Thoracic aorta (tissue), 2 donors: Measurements from ENCODE around the gene PTPRS. TPM values are rescaled to one million over a fixed set of nuclear protein-coding genes. Genes with fewer than 3 reads are reported as not detected.
"Not testable (repeated sequence)": the region's sequence is repeated elsewhere in the genome, so short reads cannot be mapped to it uniquely, and the experiment has no call there.

Experiments
- ATAC-seq: fragments of 150-250 bp; one replicate; pipeline ENCODE4 v1.8.0; 2017; ENCODE audit warnings: low read depth; ENCODE audit not compliant: insufficient number of reproducible peaks, low FRiP score
- DNase-seq: peaks from one replicate; pipeline ENCODE4 v3.0.0-alpha.2; 2020; ENCODE audit warnings: low spot score
- H3K27ac ChIP-seq, 2 donors: fragments of 200-600 bp; sonication (generic); 1 replicate in 1 of 2; 2 replicates in 1 of 2; pipeline ENCODE4 v1.5.1; 2016; ENCODE audit warnings: mild to moderate bottlenecking in 2 of 2, moderate library complexity in 2 of 2
- H3K27me3 ChIP-seq: fragments of 200-600 bp; sonication (generic); replicated peaks from 2 replicates; pipeline ENCODE4 v1.6.0; 2016; ENCODE audit warnings: mild to moderate bottlenecking; ENCODE audit not compliant: insufficient read depth
- H3K36me3 ChIP-seq: fragments of 200-600 bp; sonication (generic); one replicate; pipeline ENCODE4 v1.5.1; 2016
- H3K4me1 ChIP-seq, 2 donors: fragments of 200-600 bp; sonication (generic); 1 replicate in 1 of 2; 2 replicates in 1 of 2; pipeline versions ENCODE4 v1.5.1 to v1.6.0; 2016; ENCODE audit warnings: low read depth in 2 of 2, mild to moderate bottlenecking in 1 of 2; ENCODE audit not compliant: control insufficient read depth in 1 of 2
- H3K4me3 ChIP-seq: fragments of 200-600 bp; sonication (generic); 2 replicates; pipeline ENCODE4 v1.5.1; 2016; ENCODE audit warnings: mild to moderate bottlenecking
- H3K9me3 ChIP-seq: fragments of 200-600 bp; sonication (generic); 2 replicates; pipeline ENCODE4 v1.5.1; 2016
- total RNA-seq, 2 donors: library from RNA; depleted of rRNA; stranded (reverse); fragments of >200 nt; gene quantifications; one replicate each; pipeline versions ENCODE4 v1.1.0 to v1.2.3, GENCODE V29; 2016
- TF ChIP-seq, protein P1 (sequence below): fragments of 200-600 bp; sonication (generic); IDR thresholded peaks from one replicate; pipeline ENCODE4 v1.5.1; 2019; ENCODE audit warnings: antibody characterized with exemption

Gene PTPRS
- total RNA-seq, 2 donors from 2014 or later = 272 to 356 TPM

DNA sequence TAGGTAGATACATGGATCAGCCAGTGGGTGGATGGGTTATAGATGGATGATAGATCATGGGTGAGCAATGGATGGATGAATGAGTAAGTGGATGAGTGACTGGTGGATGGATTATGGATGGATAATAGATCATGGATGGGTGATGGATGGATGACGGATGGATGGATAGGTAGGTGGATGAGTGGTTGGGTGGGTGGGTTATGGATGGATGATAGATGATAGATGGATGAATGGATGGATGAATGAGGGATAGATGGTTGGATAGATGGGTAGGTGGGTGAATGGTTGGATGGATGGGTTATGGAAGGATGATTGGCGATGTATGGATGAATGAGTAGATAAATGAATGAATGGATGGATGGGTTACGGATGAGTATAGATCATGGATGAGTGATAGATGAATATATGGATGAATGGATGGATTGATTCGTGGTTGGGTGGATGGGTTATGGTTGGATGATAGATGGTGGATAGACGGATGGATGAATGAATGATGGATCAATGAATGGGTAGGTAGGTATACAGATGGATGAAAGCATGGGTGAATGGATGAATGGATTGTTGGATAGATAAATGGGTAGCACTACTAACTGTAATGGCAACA lies 27.0 kb upstream of the PTPRS start:
- Histone ChIP-seq H3K27ac (no peak overlapping the region), H3K27me3 (no peaks in the 10 kb centered on the region), H3K4me3 (no peak overlapping the region), H3K9me3 (no peaks in the 10 kb centered on the region), H3K4me1 (no peaks in the 10 kb centered on the region), H3K36me3 (no peaks in the 10 kb centered on the region)
- TF ChIP-seq, protein P1, sequence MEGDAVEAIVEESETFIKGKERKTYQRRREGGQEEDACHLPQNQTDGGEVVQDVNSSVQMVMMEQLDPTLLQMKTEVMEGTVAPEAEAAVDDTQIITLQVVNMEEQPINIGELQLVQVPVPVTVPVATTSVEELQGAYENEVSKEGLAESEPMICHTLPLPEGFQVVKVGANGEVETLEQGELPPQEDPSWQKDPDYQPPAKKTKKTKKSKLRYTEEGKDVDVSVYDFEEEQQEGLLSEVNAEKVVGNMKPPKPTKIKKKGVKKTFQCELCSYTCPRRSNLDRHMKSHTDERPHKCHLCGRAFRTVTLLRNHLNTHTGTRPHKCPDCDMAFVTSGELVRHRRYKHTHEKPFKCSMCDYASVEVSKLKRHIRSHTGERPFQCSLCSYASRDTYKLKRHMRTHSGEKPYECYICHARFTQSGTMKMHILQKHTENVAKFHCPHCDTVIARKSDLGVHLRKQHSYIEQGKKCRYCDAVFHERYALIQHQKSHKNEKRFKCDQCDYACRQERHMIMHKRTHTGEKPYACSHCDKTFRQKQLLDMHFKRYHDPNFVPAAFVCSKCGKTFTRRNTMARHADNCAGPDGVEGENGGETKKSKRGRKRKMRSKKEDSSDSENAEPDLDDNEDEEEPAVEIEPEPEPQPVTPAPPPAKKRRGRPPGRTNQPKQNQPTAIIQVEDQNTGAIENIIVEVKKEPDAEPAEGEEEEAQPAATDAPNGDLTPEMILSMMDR = no peak
- ATAC-seq (no peak), DNase-seq (no peak)

GRCh38 chr19:5365905-5366304 lies 25.3 kb upstream of the PTPRS start:
- TF ChIP-seq, protein P1 = no peak
- H3K27me3 ChIP-seq = no peaks in the 10 kb centered on the region
- no peak overlapping the region for H3K4me3 ChIP-seq
- H3K36me3 ChIP-seq = no peaks in the 10 kb centered on the region
- H3K9me3 ChIP-seq = no peaks in the 10 kb centered on the region
- ATAC-seq (no peak), DNase-seq (no peak)
- no peak overlapping the region for H3K27ac ChIP-seq
- H3K4me1 ChIP-seq = no peaks in the 10 kb centered on the region

DNA sequence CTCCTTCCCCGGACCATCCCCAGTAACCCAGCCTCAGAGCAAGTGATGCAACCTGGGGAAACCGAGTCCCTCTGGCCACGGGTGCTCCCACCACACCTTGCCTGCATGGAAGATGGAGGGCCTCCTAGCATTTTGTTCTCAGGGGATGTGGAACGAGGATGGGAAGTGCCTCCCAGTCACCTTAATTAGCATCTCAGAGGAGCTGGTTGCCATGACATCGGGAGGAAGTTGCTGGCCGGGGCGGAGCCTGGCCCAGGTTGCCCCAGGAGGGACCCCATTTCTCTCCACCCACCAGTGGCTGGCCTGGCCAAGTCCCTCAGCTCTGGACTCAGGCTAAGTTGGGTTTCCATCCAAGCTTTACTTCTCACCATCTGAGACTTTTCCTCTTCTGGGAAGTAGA lies 24.1 kb upstream of the PTPRS start:
- H3K4me1 ChIP-seq = no peaks in the 10 kb centered on the region
- ATAC-seq (no peak), DNase-seq (no peak)
- H3K27ac ChIP-seq = no peak overlapping the region
- H3K27me3 ChIP-seq = peaks cover 4% of the 10 kb centered on the region
- no peak overlapping the region for H3K4me3 ChIP-seq
- H3K36me3 ChIP-seq = no peaks in the 10 kb centered on the region
- TF ChIP-seq, protein P1 = no peak
- no peaks in the 10 kb centered on the region for H3K9me3 ChIP-seq

DNA sequence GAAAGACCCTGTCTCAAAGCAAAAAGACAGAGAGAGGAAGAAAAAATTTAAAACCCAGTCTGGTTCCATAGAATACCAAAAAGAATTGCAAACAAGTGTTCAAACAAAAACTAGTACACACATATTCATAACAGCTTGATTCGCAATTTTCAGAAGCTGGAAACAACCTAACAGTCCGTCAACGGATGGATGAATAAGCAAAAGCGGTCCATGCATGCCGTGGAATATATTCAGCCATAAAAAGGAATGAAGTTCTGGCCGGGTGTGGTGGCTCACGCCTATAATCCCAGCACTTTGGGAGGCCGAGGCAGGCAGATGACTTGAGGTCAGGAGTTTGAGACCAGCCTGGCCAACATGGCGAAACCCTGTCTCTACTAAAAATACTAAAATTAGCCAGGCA lies 21.2 kb upstream of the PTPRS start:
- DNase-seq, H3K4me1 ChIP-seq, H3K4me3 ChIP-seq, ATAC-seq, H3K36me3 ChIP-seq, H3K27me3 ChIP-seq, H3K9me3 ChIP-seq, H3K27ac ChIP-seq: not testable (repeated sequence)

DNA sequence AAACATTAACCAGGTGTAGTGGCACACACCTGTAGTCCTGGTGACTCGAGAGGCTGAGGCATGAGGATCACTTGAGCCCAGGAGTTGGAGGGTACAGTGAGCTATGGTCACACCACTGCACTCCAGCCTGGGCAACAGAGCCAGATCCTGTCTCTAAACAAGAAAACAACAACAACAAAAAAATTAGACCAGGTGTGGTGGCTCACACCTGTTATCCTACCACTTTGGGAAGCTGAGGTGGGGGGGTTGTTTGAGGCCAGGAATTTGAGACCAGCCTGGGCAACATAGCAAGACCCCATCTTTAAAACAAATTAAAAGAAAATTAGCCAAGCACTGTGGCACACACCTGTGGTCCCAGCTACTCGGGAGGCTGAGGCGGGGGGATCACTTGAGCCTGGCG lies 20.8 kb upstream of the PTPRS start:
- no peak overlapping the region for H3K27ac ChIP-seq
- H3K4me3 ChIP-seq = no peak overlapping the region
- peaks cover 4% of the 10 kb centered on the region for H3K27me3 ChIP-seq
- ATAC-seq (no peak), DNase-seq (no peak)
- H3K9me3 ChIP-seq = no peaks in the 10 kb centered on the region
- TF ChIP-seq, protein P1 = no peak
- H3K4me1 ChIP-seq = no peaks in the 10 kb centered on the region
- H3K36me3 ChIP-seq = no peaks in the 10 kb centered on the region
